ENCODE measurements around the gene GPHN. TPM values are rescaled to one million over a fixed set of nuclear protein-coding genes. Genes with fewer than 3 reads are reported as not detected.

Gene GPHN
- total and polyA plus RNA-seq, 2 of the 8 experiments (the other 6 are each of a cell fraction or from before 2014, with no cell fraction given) = 6.0 to 16.0 TPM

- Histone ChIP-seq H3K18ac (ENCODE audit: extremely low read depth, low read length) (no peak overlapping the region), H2AK5ac (ENCODE audit: low read depth, low read length) (no peak overlapping the region), H2BK5ac (ENCODE audit: low read depth, low read length) (no peak overlapping the region), H3K79me2 (ENCODE audit: control insufficient read depth in 1 of 2, insufficient read depth in 2 of 2, low read length in 2 of 2) (peaks cover 0 to 16% of the 10 kb centered on the region in 2 experiments; a peak in 3 of 4 replicates), H3K4me1 (replicated peaks in 1 of 4; ENCODE audit: control insufficient read depth in 3 of 4, insufficient read depth in 4 of 4, low read length in 3 of 4) (no peaks in the 10 kb centered on the region), H3K36me3 (ENCODE audit: control insufficient read depth in 2 of 4, insufficient read depth in 4 of 4, low read length in 3 of 4) (no peaks in the 10 kb centered on the region; a peak in 1 of 8 replicates), H2BK20ac (ENCODE audit: low read length) (no peak overlapping the region), H3K9me3 (ENCODE audit: insufficient read depth in 2 of 2, low read depth in 1 of 2, low read length in 1 of 2) (no peaks in the 10 kb centered on the region), H4K8ac (ENCODE audit: extremely low read depth, insufficient read depth, low read length) (no peak overlapping the region), H4K91ac (replicated peaks; ENCODE audit: insufficient read length, low read length) (no peak overlapping the region), H3K9ac (replicated peaks in 1 of 4; ENCODE audit: extremely low read depth in 1 of 4, low read depth in 3 of 4, low read length in 3 of 4) (no peak overlapping the region), H3K23ac (ENCODE audit: insufficient read length) (no peak overlapping the region), H3K27ac (ENCODE audit: low read depth, low read length) (no peak overlapping the region), H3K4me2 (ENCODE audit: insufficient read depth in 1 of 2, low read depth in 2 of 2, low read length in 2 of 2) (no peak overlapping the region), H2AFZ (ENCODE audit: low read length) (no peak overlapping the region), H2BK15ac (ENCODE audit: low read length) (no peak overlapping the region), H4K5ac (ENCODE audit: insufficient read length, low read depth, low read length) (no peak overlapping the region), H3K27me3 (replicated peaks in 1 of 4; ENCODE audit: control insufficient read depth in 3 of 4, extremely low read depth in 1 of 4, insufficient read depth in 3 of 4, low read length in 3 of 4) (no peaks in the 10 kb centered on the region), H2BK12ac (ENCODE audit: low read depth, low read length) (no peak overlapping the region), H3K4me3 (ENCODE audit: extremely low read depth in 1 of 4, insufficient read depth in 2 of 4, low read depth in 3 of 4, low read length in 4 of 4) (no peak overlapping the region), H3K14ac (ENCODE audit: insufficient read length) (no peak overlapping the region), H3K56ac (replicated peaks; ENCODE audit: insufficient read length, low read depth, low read length) (no peak overlapping the region), H3K4ac (replicated peaks; ENCODE audit: insufficient read length, low read depth, low read length) (no peak overlapping the region), H4K20me1 (replicated peaks in 1 of 2; ENCODE audit: control insufficient read depth in 1 of 2, insufficient read depth in 2 of 2, low read length in 2 of 2) (no peaks in the 10 kb centered on the region), H2BK120ac (replicated peaks; ENCODE audit: low read depth, low read length) (no peak overlapping the region), H3K23me2 (ENCODE audit: low read depth, low read length) (no peaks in the 10 kb centered on the region), H3K79me1 (ENCODE audit: low read depth, low read length) (no peaks in the 10 kb centered on the region; the same call in 1 of the 2 replicates)
- ChIA-PET POLR2A (ENCODE audit: partially characterized antibody) (no interaction called here), CTCF (ENCODE audit: partially characterized antibody) (interaction anchor here (0.8 to 1.4 kb wide), 3 partner anchors 10 to 26 kb away, joined by 3 to 4 read pairs (median 4); no protein-coding TSS in a partner anchor)
- FAIRE-seq (no peak), DNase-seq (ENCODE audit: low read depth in 1 of 2, low spot score in 2 of 2) (no peak)
- TF ChIP-seq GTF2F1 (IDR thresholded peaks at IDR 0.05; ENCODE audit: borderline replicate concordance, low read depth, low read length) (no peak), SIRT6 (IDR thresholded peaks at IDR 0.05; ENCODE audit: low read length) (no peak), KDM1A (IDR thresholded peaks at IDR 0.05; ENCODE audit: borderline replicate concordance, low read length) (no peak), ATF3 (IDR thresholded peaks at IDR 0.05; ENCODE audit: insufficient read depth, low read depth, low read length) (no peak), CBX8 (IDR thresholded peaks at IDR 0.05; ENCODE audit: borderline replicate concordance, low read depth, low read length) (no peak), BACH1 (IDR thresholded peaks at IDR 0.05; ENCODE audit: low read length) (no peak), SIX5 (IDR thresholded peaks at IDR 0.05; ENCODE audit: low read depth, low read length) (no peak), GABPA (IDR thresholded peaks at IDR 0.05; ENCODE audit: borderline replicate concordance, insufficient read depth, low read length) (no peak), SAP30 (IDR thresholded peaks at IDR 0.05; ENCODE audit: insufficient read depth, insufficient replicate concordance, low read length) (no peak), JUN (IDR thresholded peaks at IDR 0.05; ENCODE audit: low read depth, low read length) (no peak), KDM4A (IDR thresholded peaks at IDR 0.05; ENCODE audit: low read depth, low read length, severe bottlenecking) (no peak), TAF7 (optimal IDR thresholded peaks at IDR 0.05; ENCODE audit: borderline replicate concordance, low read depth, low read length) (no peak), RFX5 (IDR thresholded peaks at IDR 0.05; ENCODE audit: borderline replicate concordance, low read depth, low read length) (no peak), RAD21 (IDR thresholded peaks at IDR 0.05 in 1 of 2, conservative IDR thresholded peaks at IDR 0.05 in 1 of 2; ENCODE audit: low read depth in 2 of 2, low read length in 2 of 2) (no peak)
These were observed 126.9 kb downstream of the GPHN start for GRCh38 chr14:66634876-66635275.

Data from H1 (cell line).